ENCODE measurements around the gene PEAK1.

DNA sequence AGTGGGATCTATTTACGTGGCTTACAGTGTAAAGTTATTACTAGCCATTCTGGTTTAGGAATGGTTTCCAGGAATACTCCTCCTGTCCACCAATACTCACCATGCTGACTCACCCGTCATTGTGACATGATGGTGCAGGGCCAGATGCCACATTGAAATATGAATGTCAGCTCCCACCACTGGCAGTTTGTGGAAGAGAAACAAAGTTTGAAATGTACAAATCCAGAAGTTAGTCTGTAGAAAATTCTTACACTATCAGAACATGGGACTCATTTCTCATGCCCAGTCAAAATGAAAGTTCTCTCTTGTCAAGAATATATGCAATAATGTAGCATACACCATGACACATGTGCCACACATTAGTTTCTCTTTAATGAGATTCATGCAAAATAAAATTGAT, 334.6 kb downstream of the PEAK1 start:
- no peak for TF ChIP-seq GATA2 (IDR thresholded peaks at IDR 0.05; ENCODE audit: low read depth, low read length)
- TF ChIP-seq GATA3 (IDR thresholded peaks at IDR 0.05; ENCODE audit: low read depth, low read length) = no peak

All from SH-SY5Y (cell line).